ENCODE data around the gene MAML2. TPM values are rescaled to one million over a fixed set of nuclear protein-coding genes. Genes with fewer than 3 reads are reported as not detected.

MAML2 gene
- total RNA-seq, 1 donor from 2014 or later, result 3.8 TPM

GRCh38 chr11:96337541-96338431 is 5.2 kb downstream of the MAML2 start:
- no peak for DNase-seq (ENCODE audit: low spot score)
- Mint-ChIP-seq H3K4me1 (peaks cover 81% of the 10 kb centered on the region), H3K9me3 (no peaks in the 10 kb centered on the region), H3K27me3 (ENCODE audit: insufficient read depth, low read depth) (peaks cover 2% of the 10 kb centered on the region), H3K36me3 (peaks cover 14% of the 10 kb centered on the region), H3K4me3 (peak overlapping the region; percentile 61), H3K27ac (no peak overlapping the region)
- Histone ChIP-seq H3K27ac (no peak overlapping the region), H3K9me3 (ENCODE audit: low read depth) (no peaks in the 10 kb centered on the region), H3K9ac (no peak overlapping the region), H3K4me1 (peaks cover 34% of the 10 kb centered on the region), H4K20me1 (ENCODE audit: low read depth) (no peaks in the 10 kb centered on the region), H3F3A (ENCODE audit: low read depth) (peaks cover 12% of the 10 kb centered on the region), H2AFZ (replicated peaks) (no peak overlapping the region), H3K36me3 (no peaks in the 10 kb centered on the region), H3K79me2 (ENCODE audit: low read depth) (no peaks in the 10 kb centered on the region), H3K27me3 (no peaks in the 10 kb centered on the region), H3K4me2 (no peak overlapping the region), H3K4me3 (no peak overlapping the region)
- TF ChIP-seq EZH2phosphoT487 (IDR thresholded peaks at IDR 0.05) (no peak), EZH2 (IDR thresholded peaks at IDR 0.05) (no peak), CTCF (IDR thresholded peaks at IDR 0.05) (no peak)

GRCh38 chr11:96335388-96335787 is 7.6 kb downstream of the MAML2 start:
- Histone ChIP-seq H3K9me3 (ENCODE audit: low read depth) (no peaks in the 10 kb centered on the region), H3K27me3 (no peaks in the 10 kb centered on the region), H3K27ac (no peak overlapping the region), H3K4me1 (peaks cover 31% of the 10 kb centered on the region), H3F3A (ENCODE audit: low read depth) (no peaks in the 10 kb centered on the region), H3K9ac (no peak overlapping the region), H3K4me3 (no peak overlapping the region), H3K36me3 (no peaks in the 10 kb centered on the region), H3K4me2 (no peak overlapping the region), H2AFZ (replicated peaks) (no peak overlapping the region), H3K79me2 (ENCODE audit: low read depth) (no peaks in the 10 kb centered on the region), H4K20me1 (ENCODE audit: low read depth) (no peaks in the 10 kb centered on the region)
- Mint-ChIP-seq H3K4me1 (peaks cover 77% of the 10 kb centered on the region), H3K36me3 (peaks cover 14% of the 10 kb centered on the region), H3K9me3 (no peaks in the 10 kb centered on the region), H3K27ac (peak overlapping the region; percentile 27), H3K27me3 (ENCODE audit: insufficient read depth, low read depth) (peaks cover 2% of the 10 kb centered on the region), H3K4me3 (no peak overlapping the region)
- no peak for DNase-seq (ENCODE audit: low spot score)
- TF ChIP-seq EZH2phosphoT487 (IDR thresholded peaks at IDR 0.05) (no peak), CTCF (IDR thresholded peaks at IDR 0.05) (no peak), EZH2 (IDR thresholded peaks at IDR 0.05) (no peak)

GRCh38 chr11:96334219-96334618 is 8.8 kb downstream of the MAML2 start:
- H3K9me3 Mint-ChIP-seq, result no peaks in the 10 kb centered on the region
- H3K4me1 Mint-ChIP-seq, result peaks cover 71% of the 10 kb centered on the region
- H3K9me3 ChIP-seq (ENCODE audit: low read depth), result no peaks in the 10 kb centered on the region
- no peaks in the 10 kb centered on the region for H3F3A ChIP-seq (ENCODE audit: low read depth)
- H3K79me2 ChIP-seq (ENCODE audit: low read depth), result no peaks in the 10 kb centered on the region
- no peak overlapping the region for H3K4me3 Mint-ChIP-seq
- H3K4me2 ChIP-seq, result no peak overlapping the region
- H3K27me3 ChIP-seq, result no peaks in the 10 kb centered on the region
- H3K4me1 ChIP-seq, result peaks cover 31% of the 10 kb centered on the region
- no peaks in the 10 kb centered on the region for H4K20me1 ChIP-seq (ENCODE audit: low read depth)
- H3K4me3 ChIP-seq, result no peak overlapping the region
- no peaks in the 10 kb centered on the region for H3K36me3 ChIP-seq
- DNase-seq (ENCODE audit: low spot score), result no peak
- H3K36me3 Mint-ChIP-seq, result peaks cover 14% of the 10 kb centered on the region
- TF ChIP-seq EZH2 (IDR thresholded peaks at IDR 0.05), result no peak
- TF ChIP-seq CTCF (IDR thresholded peaks at IDR 0.05), result no peak
- H3K27me3 Mint-ChIP-seq (ENCODE audit: insufficient read depth, low read depth), result peaks cover 1% of the 10 kb centered on the region
- no peak overlapping the region for H3K27ac ChIP-seq
- no peak overlapping the region for H2AFZ ChIP-seq (replicated peaks)
- no peak overlapping the region for H3K9ac ChIP-seq
- no peak overlapping the region for H3K27ac Mint-ChIP-seq

All from neural progenitor cell (in vitro differentiated cells).